NCI-H2171 treated with DMSO at 0.1 percent for 48 hours (cell line): Measurements from ENCODE around the gene GPC2.

Experiments
- DNase-seq: peaks from one replicate; lab custom pipeline; 2025; lab: John Stamatoyannopoulos, UW

The GPC2 gene

GRCh38 chr7:100122067-100122466 lies 55.1 kb downstream of the GPC2 start:
- DNase-seq = no peak

DNA sequence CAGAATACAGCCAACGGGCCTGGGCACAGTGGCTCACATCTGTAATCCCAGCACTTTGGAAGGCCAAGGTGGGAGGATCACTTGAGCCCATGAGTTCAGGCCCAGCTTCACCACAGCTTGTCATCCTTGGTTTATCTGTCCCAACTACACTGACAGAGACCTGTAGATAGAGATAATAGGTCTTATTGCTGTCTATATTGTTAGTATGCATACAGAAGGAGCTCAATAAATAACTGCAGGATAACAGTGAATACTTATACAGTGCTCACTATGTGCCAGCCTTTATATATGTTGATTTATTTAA lies 56.5 kb downstream of the GPC2 start:
- no peak for DNase-seq

DNA sequence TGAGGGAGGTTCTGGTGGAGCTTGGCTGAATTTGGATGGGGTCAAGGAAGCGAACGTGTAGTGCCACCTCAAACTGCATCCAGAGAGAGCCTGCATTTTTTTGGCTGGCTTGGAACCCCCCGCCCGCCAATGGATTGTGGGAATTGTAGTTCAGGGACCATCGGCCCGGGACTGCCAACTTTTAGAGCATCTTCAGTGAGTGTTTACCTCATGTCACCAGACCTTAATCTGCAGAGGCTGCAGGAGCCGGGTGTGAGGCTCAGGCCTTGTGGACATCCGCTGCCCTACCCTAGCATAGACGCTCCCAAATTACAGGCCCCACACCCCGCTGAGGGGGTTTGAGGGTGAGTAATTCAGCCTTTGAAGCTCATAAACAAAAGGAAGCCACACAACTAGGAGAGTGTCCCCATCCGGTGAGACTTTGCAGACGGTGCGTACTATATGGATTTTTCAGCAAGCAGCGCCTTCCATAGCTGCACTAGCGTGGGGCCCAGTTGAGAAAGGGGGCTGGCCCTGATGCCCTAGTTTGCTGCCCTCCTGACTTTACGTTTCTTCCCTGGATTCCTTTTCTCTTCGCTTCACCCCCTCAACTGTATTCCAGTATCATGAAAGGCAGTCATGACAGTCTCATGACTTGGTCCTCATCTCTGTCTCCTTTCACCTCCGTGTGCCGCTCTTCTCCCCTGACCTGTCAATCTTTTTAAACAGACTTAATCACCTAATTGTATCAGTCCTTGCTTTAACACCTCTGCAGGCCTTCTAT lies 57.0 kb downstream of the GPC2 start:
- peak; percentile 67 for DNase-seq
